K562 (cell line): ENCODE data around the gene RCSD1. TPM values are rescaled to one million over a fixed set of nuclear protein-coding genes. Genes with fewer than 3 reads are reported as not detected.

Source experiments
- EHMT2 ChIP-seq: fragments of 450-650 bp; IDR thresholded peaks from 2 replicates; pipeline ENCODE4 v1.6.1; 2018; ENCODE audit warnings: antibody characterized with exemption
- FOSL1 ChIP-seq: fragments of 200-800 bp; sonication (Bioruptor generic); conservative IDR thresholded peaks from 2 replicates; pipeline ENCODE4 v1.6.1; 2016; ENCODE audit warnings: missing genetic modification characterization, missing compliant biosample characterization
- HMGN3 ChIP-seq: IDR thresholded peaks from 2 replicates; pipeline ENCODE4 v1.6.1; 2011; ENCODE audit warnings: borderline replicate concordance, low read depth, mild to moderate bottlenecking, mixed read lengths, low read length; ENCODE audit not compliant: insufficient read length; ENCODE audit errors: extremely low read depth
- MCM3 ChIP-seq: fragments of 450-650 bp; IDR thresholded peaks from 2 replicates; pipeline ENCODE4 v1.6.1; 2016
- TEAD4 ChIP-seq, 2 experiments: sonication (generic) in 1 of 2; formaldehyde crosslinking in 1 of 2; IDR thresholded peaks; 2 replicates each; pipeline versions ENCODE4 v1.6.1 to v1.8.0; 2012 to 2022; ENCODE audit warnings: borderline replicate concordance in 1 of 2, inconsistent platforms in 1 of 2, low read length in 1 of 2, mild to moderate bottlenecking in 1 of 2, missing genetic modification reagents in 1 of 2
- polyA plus RNA-seq, 8 experiments: library from polyadenylated mRNA; depleted of rRNA in 4 of 8; stranded (reverse) in 5 of 8; unstranded in 3 of 8; fragments of >200 nt; fragmentation: Nextera tagmentation in 2 of 8; fragmentation: Illumina TruSeq in 1 of 8; extraction: Ambion mirVana in 2 of 8; extraction: Trizol in 1 of 8; gene quantifications; 2 replicates each; pipeline versions ENCODE4 v1.2.1 to v1.2.3, GENCODE V29; 2011 to 2014; ENCODE audit warnings: inconsistent platforms in 1 of 8, missing spikeins in 1 of 8
- total RNA-seq, 7 experiments: library from RNA; depleted of rRNA in 6 of 7; stranded (reverse); fragments of >200 nt in 6 of 7; fragmentation: Illumina TruSeq in 2 of 7; extraction: Trizol in 2 of 7; gene quantifications; 2 replicates each; pipeline versions ENCODE4 v1.2.1 to v1.2.3, GENCODE V29; 2011 to 2021; ENCODE audit warnings: low replicate concordance in 1 of 7
- TF ChIP-seq, protein P1 (sequence below), 2 experiments: fragments of 450-650 bp in 1 of 2; IDR thresholded peaks; 2 replicates each; pipeline ENCODE4 v1.6.1; 2011 to 2017; ENCODE audit warnings: low read depth in 2 of 2, antibody characterized with exemption in 1 of 2, borderline replicate concordance in 1 of 2, low read length in 1 of 2, mild to moderate bottlenecking in 1 of 2, mixed read lengths in 1 of 2; ENCODE audit not compliant: control insufficient read depth in 1 of 2
- TF ChIP-seq, protein P2 (sequence below): sonication (generic); formaldehyde crosslinking; IDR thresholded peaks from 2 replicates; pipeline ENCODE4 v1.8.0; 2023; ENCODE audit warnings: mild to moderate bottlenecking, missing genetic modification reagents
- TF ChIP-seq, protein P3 (sequence below), 3 experiments: IDR thresholded peaks in 2 of 3; conservative IDR thresholded peaks in 1 of 3; 2 replicates each; pipeline ENCODE4 v1.5.1; 2011 to 2012; ENCODE audit warnings: low read length in 3 of 3, mild to moderate bottlenecking in 3 of 3, control low read depth in 2 of 3, improper control_type of control experiment in 1 of 3, inconsistent platforms in 1 of 3, low read depth in 1 of 3, mixed read lengths in 1 of 3, moderate library complexity in 1 of 3; ENCODE audit not compliant: insufficient read depth in 2 of 3
- TF ChIP-seq, protein P4 (sequence below): sonication (generic); formaldehyde crosslinking; IDR thresholded peaks from 2 replicates; pipeline ENCODE4 v1.8.1; 2023; ENCODE audit warnings: missing genetic modification reagents, mild to moderate bottlenecking, borderline replicate concordance

RCSD1 gene
- total and polyA plus RNA-seq, 9 of the 15 experiments (the other 6 are each of a cell fraction or from before 2014, with no cell fraction given), result 7.8 to 69.8 (median 45.3) TPM

DNA sequence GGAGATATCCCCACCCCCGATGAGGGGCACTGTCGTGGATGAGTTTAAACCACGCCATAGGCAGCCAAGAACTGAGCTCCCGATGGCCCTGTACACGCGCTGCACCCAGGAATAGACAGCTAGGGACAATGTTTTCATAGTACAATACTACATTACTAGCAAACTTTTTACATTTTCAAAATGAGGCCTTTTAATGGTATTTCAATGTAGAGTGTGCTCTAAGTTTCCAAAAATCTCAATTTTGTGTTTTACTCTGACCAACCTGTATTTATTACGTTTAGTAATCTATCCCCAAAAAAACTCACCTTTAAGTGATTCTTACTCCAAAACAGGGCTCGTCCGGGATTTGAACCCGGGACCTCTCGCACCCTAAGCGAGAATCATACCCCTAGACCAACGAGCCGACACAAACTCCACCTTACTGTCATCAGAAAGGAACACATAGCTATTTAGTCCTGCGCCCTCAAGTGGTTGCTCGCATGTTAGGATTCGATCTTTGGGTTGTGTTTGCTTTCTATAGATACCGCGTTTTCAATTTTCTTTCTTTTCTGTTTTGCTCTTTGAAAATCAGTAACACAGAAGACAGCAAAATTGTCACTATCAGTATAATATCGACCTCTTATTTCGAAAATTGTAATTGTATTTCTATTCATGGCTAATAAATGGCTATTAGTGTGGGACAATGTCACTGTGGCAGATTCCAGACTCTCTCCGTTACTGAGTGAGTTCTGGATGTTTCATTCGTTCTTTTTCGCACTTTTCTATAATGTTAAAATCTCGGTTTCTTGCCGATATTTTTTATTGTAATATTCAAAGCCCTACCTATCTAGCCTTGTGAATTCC, 85.3 kb downstream of the RCSD1 start (continued):
- TF ChIP-seq, protein P1, sequence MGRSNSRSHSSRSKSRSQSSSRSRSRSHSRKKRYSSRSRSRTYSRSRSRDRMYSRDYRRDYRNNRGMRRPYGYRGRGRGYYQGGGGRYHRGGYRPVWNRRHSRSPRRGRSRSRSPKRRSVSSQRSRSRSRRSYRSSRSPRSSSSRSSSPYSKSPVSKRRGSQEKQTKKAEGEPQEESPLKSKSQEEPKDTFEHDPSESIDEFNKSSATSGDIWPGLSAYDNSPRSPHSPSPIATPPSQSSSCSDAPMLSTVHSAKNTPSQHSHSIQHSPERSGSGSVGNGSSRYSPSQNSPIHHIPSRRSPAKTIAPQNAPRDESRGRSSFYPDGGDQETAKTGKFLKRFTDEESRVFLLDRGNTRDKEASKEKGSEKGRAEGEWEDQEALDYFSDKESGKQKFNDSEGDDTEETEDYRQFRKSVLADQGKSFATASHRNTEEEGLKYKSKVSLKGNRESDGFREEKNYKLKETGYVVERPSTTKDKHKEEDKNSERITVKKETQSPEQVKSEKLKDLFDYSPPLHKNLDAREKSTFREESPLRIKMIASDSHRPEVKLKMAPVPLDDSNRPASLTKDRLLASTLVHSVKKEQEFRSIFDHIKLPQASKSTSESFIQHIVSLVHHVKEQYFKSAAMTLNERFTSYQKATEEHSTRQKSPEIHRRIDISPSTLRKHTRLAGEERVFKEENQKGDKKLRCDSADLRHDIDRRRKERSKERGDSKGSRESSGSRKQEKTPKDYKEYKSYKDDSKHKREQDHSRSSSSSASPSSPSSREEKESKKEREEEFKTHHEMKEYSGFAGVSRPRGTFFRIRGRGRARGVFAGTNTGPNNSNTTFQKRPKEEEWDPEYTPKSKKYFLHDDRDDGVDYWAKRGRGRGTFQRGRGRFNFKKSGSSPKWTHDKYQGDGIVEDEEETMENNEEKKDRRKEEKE (IDR thresholded peaks at IDR 0.05; ENCODE audit: borderline replicate concordance in 1 of 2, control insufficient read depth in 1 of 2, low read depth in 2 of 2, low read length in 1 of 2), result peak in 1 of 2 experiments; percentile 69; a peak in 1 of 4 replicates
- TF ChIP-seq, protein P2, sequence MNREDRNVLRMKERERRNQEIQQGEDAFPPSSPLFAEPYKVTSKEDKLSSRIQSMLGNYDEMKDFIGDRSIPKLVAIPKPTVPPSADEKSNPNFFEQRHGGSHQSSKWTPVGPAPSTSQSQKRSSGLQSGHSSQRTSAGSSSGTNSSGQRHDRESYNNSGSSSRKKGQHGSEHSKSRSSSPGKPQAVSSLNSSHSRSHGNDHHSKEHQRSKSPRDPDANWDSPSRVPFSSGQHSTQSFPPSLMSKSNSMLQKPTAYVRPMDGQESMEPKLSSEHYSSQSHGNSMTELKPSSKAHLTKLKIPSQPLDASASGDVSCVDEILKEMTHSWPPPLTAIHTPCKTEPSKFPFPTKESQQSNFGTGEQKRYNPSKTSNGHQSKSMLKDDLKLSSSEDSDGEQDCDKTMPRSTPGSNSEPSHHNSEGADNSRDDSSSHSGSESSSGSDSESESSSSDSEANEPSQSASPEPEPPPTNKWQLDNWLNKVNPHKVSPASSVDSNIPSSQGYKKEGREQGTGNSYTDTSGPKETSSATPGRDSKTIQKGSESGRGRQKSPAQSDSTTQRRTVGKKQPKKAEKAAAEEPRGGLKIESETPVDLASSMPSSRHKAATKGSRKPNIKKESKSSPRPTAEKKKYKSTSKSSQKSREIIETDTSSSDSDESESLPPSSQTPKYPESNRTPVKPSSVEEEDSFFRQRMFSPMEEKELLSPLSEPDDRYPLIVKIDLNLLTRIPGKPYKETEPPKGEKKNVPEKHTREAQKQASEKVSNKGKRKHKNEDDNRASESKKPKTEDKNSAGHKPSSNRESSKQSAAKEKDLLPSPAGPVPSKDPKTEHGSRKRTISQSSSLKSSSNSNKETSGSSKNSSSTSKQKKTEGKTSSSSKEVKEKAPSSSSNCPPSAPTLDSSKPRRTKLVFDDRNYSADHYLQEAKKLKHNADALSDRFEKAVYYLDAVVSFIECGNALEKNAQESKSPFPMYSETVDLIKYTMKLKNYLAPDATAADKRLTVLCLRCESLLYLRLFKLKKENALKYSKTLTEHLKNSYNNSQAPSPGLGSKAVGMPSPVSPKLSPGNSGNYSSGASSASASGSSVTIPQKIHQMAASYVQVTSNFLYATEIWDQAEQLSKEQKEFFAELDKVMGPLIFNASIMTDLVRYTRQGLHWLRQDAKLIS (CRISPR knock-in tag), result peak; percentile 11
- TF ChIP-seq, protein P3, sequence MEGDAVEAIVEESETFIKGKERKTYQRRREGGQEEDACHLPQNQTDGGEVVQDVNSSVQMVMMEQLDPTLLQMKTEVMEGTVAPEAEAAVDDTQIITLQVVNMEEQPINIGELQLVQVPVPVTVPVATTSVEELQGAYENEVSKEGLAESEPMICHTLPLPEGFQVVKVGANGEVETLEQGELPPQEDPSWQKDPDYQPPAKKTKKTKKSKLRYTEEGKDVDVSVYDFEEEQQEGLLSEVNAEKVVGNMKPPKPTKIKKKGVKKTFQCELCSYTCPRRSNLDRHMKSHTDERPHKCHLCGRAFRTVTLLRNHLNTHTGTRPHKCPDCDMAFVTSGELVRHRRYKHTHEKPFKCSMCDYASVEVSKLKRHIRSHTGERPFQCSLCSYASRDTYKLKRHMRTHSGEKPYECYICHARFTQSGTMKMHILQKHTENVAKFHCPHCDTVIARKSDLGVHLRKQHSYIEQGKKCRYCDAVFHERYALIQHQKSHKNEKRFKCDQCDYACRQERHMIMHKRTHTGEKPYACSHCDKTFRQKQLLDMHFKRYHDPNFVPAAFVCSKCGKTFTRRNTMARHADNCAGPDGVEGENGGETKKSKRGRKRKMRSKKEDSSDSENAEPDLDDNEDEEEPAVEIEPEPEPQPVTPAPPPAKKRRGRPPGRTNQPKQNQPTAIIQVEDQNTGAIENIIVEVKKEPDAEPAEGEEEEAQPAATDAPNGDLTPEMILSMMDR (IDR thresholded peaks at IDR 0.05 in 2 of 3, conservative IDR thresholded peaks at IDR 0.05 in 1 of 3; ENCODE audit: insufficient read depth in 2 of 3, low read depth in 1 of 3, low read length in 3 of 3), result peak; percentile 87 to 98 (median 97)
- no peak for TF ChIP-seq MCM3
- no peak for TF ChIP-seq HMGN3
- no peak for TF ChIP-seq EHMT2
- 0 out of 2 replicates have a peak, but pooled peaks have one; percentile 30 for TF ChIP-seq FOSL1 (tag)
- peak; percentile 91 for TF ChIP-seq TEAD4 (IDR thresholded peaks at IDR 0.05; ENCODE audit: low read length)
- no peak for TF ChIP-seq TEAD4 (CRISPR knock-in tag; IDR thresholded peaks at IDR 0.05; ENCODE audit: borderline replicate concordance)
- TF ChIP-seq, protein P4, sequence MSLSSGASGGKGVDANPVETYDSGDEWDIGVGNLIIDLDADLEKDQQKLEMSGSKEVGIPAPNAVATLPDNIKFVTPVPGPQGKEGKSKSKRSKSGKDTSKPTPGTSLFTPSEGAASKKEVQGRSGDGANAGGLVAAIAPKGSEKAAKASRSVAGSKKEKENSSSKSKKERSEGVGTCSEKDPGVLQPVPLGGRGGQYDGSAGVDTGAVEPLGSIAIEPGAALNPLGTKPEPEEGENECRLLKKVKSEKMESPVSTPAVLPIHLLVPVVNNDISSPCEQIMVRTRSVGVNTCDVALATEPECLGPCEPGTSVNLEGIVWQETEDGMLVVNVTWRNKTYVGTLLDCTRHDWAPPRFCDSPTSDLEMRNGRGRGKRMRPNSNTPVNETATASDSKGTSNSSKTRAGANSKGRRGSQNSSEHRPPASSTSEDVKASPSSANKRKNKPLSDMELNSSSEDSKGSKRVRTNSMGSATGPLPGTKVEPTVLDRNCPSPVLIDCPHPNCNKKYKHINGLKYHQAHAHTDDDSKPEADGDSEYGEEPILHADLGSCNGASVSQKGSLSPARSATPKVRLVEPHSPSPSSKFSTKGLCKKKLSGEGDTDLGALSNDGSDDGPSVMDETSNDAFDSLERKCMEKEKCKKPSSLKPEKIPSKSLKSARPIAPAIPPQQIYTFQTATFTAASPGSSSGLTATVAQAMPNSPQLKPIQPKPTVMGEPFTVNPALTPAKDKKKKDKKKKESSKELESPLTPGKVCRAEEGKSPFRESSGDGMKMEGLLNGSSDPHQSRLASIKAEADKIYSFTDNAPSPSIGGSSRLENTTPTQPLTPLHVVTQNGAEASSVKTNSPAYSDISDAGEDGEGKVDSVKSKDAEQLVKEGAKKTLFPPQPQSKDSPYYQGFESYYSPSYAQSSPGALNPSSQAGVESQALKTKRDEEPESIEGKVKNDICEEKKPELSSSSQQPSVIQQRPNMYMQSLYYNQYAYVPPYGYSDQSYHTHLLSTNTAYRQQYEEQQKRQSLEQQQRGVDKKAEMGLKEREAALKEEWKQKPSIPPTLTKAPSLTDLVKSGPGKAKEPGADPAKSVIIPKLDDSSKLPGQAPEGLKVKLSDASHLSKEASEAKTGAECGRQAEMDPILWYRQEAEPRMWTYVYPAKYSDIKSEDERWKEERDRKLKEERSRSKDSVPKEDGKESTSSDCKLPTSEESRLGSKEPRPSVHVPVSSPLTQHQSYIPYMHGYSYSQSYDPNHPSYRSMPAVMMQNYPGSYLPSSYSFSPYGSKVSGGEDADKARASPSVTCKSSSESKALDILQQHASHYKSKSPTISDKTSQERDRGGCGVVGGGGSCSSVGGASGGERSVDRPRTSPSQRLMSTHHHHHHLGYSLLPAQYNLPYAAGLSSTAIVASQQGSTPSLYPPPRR (CRISPR knock-in tag), result no peak
